ENCODE results near the gene ANKRD16. TPM values are rescaled to one million over a fixed set of nuclear protein-coding genes. Genes with fewer than 3 reads are reported as not detected.
A peak's percentile ranks its signal among the peaks of the same experiment; 100 is the strongest.

Gene ANKRD16
- total RNA-seq, 2 experiments from 2014 or later, result 3.3 to 5.4 TPM

GRCh38 chr10:5817322-5818047 lies 72.2 kb downstream of the ANKRD16 start:
- POLR2A ChIA-PET, result interaction anchor here (1.1 kb wide), 1 partner anchor 134 kb away, joined by 3 read pairs; no protein-coding TSS in a partner anchor
- no peak for DNase-seq
- Mint-ChIP-seq H3K9me3 (no peaks in the 10 kb centered on the region), H3K36me3 (ENCODE audit: low read depth) (peaks cover 10% of the 10 kb centered on the region), H3K27me3 (no peaks in the 10 kb centered on the region), H3K4me1 (peaks cover 39% of the 10 kb centered on the region), H3K27ac (no peak overlapping the region), H3K4me3 (no peak overlapping the region)
- CTCF ChIA-PET, result no interaction called here

- H3K9me3 Mint-ChIP-seq, result no peaks in the 10 kb centered on the region
- ChIA-PET CTCF (no interaction called here), POLR2A (no interaction called here)
- H3K4me1 Mint-ChIP-seq, result peaks cover 44% of the 10 kb centered on the region
- no peak overlapping the region for H3K27ac Mint-ChIP-seq
- no peak for DNase-seq
- no peaks in the 10 kb centered on the region for H3K27me3 Mint-ChIP-seq
- no peak overlapping the region for H3K4me3 Mint-ChIP-seq
- H3K36me3 Mint-ChIP-seq (ENCODE audit: low read depth), result peaks cover 17% of the 10 kb centered on the region
Measured at GRCh38 chr10:5816170-5816569, 73.5 kb downstream of the ANKRD16 start.

- ChIA-PET CTCF (interaction anchor here (0.7 to 1.6 kb wide), 6 partner anchors 28 to 200 kb away, joined by 3 to 5 read pairs (median 4); partner anchors contain the start of genes ANKRD16 and FBH1), POLR2A (interaction anchor here (0.7 to 2.8 kb wide), 37 partner anchors 8 to 729 kb away, joined by 3 to 42 read pairs (median 4); partner anchors contain the start of genes ANKRD16, FBH1, IL15RA and TASOR2)
- Mint-ChIP-seq H3K9me3 (no peaks in the 10 kb centered on the region), H3K4me1 (peaks cover 50% of the 10 kb centered on the region), H3K36me3 (ENCODE audit: low read depth) (peaks cover 24% of the 10 kb centered on the region), H3K4me3 (peak overlapping the region; percentile 92), H3K27me3 (no peaks in the 10 kb centered on the region), H3K27ac (peak overlapping the region; percentile 79)
- DNase-seq, result no peak
Measured at GRCh38 chr10:5814110-5815107, 75.3 kb downstream of the ANKRD16 start.

- ChIA-PET POLR2A (interaction anchor here (0.6 to 2.8 kb wide), 43 partner anchors 8 to 730 kb away, joined by 3 to 42 read pairs (median 4); partner anchors contain the start of genes ANKRD16, FBH1, IL15RA and TASOR2), CTCF (interaction anchor here (0.7 to 1.6 kb wide), 6 partner anchors 29 to 201 kb away, joined by 3 to 5 read pairs (median 4); partner anchors contain the start of genes ANKRD16 and FBH1)
- peak; percentile 97 for DNase-seq
- H3K4me3 Mint-ChIP-seq, result peak within 1 kb of the TSS; percentile 92
- H3K36me3 Mint-ChIP-seq (ENCODE audit: low read depth), result peaks cover 27% of the 10 kb centered on the region
- no peaks in the 10 kb centered on the region for H3K27me3 Mint-ChIP-seq
- peak within 1 kb of the TSS; percentile 87 for H3K27ac Mint-ChIP-seq
- H3K9me3 Mint-ChIP-seq, result no peaks in the 10 kb centered on the region
- H3K4me1 Mint-ChIP-seq, result peaks cover 57% of the 10 kb centered on the region
Measured at GRCh38 chr10:5813341-5814109, 76.2 kb downstream of the ANKRD16 start, which contains the start of gene GDI2. GDI2 (minus strand) TSS chr10:5813434; CDS start chr10:5813258, 176 bp downstream.

GRCh38 chr10:5813091-5813340 lies 76.7 kb downstream of the ANKRD16 start:
- Mint-ChIP-seq H3K4me3 (peak overlapping the region; percentile 92), H3K27me3 (no peaks in the 10 kb centered on the region), H3K9me3 (no peaks in the 10 kb centered on the region), H3K27ac (peak overlapping the region; percentile 87), H3K4me1 (peaks cover 60% of the 10 kb centered on the region), H3K36me3 (ENCODE audit: low read depth) (peaks cover 31% of the 10 kb centered on the region)
- CTCF ChIA-PET, result interaction anchor here (0.9 to 1.6 kb wide), 4 partner anchors 70 to 201 kb away, joined by 3 to 5 read pairs (median 4); partner anchors contain the start of genes ANKRD16 and FBH1
- POLR2A ChIA-PET, result interaction anchor here (0.6 to 2.8 kb wide), 37 partner anchors 8 to 730 kb away, joined by 3 to 42 read pairs (median 4); partner anchors contain the start of genes ANKRD16, FBH1, IL15RA and TASOR2
- DNase-seq, result no peak

GRCh38 chr10:5812283-5813090 lies 77.2 kb downstream of the ANKRD16 start:
- peak overlapping the region; percentile 92 for H3K4me3 Mint-ChIP-seq
- H3K36me3 Mint-ChIP-seq (ENCODE audit: low read depth), result peaks cover 36% of the 10 kb centered on the region
- H3K9me3 Mint-ChIP-seq, result no peaks in the 10 kb centered on the region
- DNase-seq, result peak; percentile 54
- peaks cover 58% of the 10 kb centered on the region for H3K4me1 Mint-ChIP-seq
- POLR2A ChIA-PET, result interaction anchor here (0.6 to 2.8 kb wide), 19 partner anchors 7 to 508 kb away, joined by 3 to 42 read pairs (median 4); partner anchors contain the start of genes ANKRD16, FBH1, IL15RA and TASOR2
- no peaks in the 10 kb centered on the region for H3K27me3 Mint-ChIP-seq
- CTCF ChIA-PET, result no interaction called here
- peak overlapping the region; percentile 79 for H3K27ac Mint-ChIP-seq

Other genes starting within 250 kb of the ANKRD16 start
- 1 to 10 TPM; 4.8 to 5.4 TPM for gene ASB13, start 223.3 kb downstream of the ANKRD16 start, total RNA-seq
- gene TASOR2, start 205.1 kb downstream of the ANKRD16 start, total RNA-seq, result 10 to 100 TPM; 35.1 to 37.3 TPM
- gene GDI2, start 76.5 kb downstream of the ANKRD16 start, total RNA-seq, result 100 to 1,000 TPM; 218 to 220 TPM
- 10 to 100 TPM; 54.8 to 61.6 TPM for gene FBH1, start 350 bp upstream of the ANKRD16 start, total RNA-seq
- gene IL15RA, start 87.7 kb upstream of the ANKRD16 start, total RNA-seq, result 10 to 100 TPM; 22.1 to 24.5 TPM
- 100 to 1,000 TPM; 437 to 446 TPM for gene IL2RA, start 172.5 kb upstream of the ANKRD16 start, total RNA-seq
- 100 to 1,000 TPM; 155 to 157 TPM for gene RBM17, start 199.1 kb upstream of the ANKRD16 start, total RNA-seq